22Rv1 (cell line): ENCODE data around the gene SLC6A1.

ENCODE experiments used
- CTCF ChIP-seq: fragments of 450-650 bp; IDR thresholded peaks from 2 replicates; pipeline ENCODE4 v1.5.1; 2017; ENCODE audit warnings: mild to moderate bottlenecking
- ZFX ChIP-seq: fragments of 450-650 bp; IDR thresholded peaks from 2 replicates; pipeline ENCODE4 v1.6.1; 2017; ENCODE audit warnings: antibody characterized with exemption, borderline replicate concordance

GRCh38 chr3:11019116-11019819 is 26.7 kb downstream of the SLC6A1 start:
- TF ChIP-seq CTCF, result no peak
- TF ChIP-seq ZFX, result no peak
